Skeletal muscle satellite cell (primary cell): ENCODE data around the gene ZNHIT3. TPM values are rescaled to one million over a fixed set of nuclear protein-coding genes. Genes with fewer than 3 reads are reported as not detected.

Source experiments
- H3K27me3 ChIP-seq: 2 replicates; pipeline ENCODE4 v1.7.0; 2013; ENCODE audit warnings: low read length; ENCODE audit not compliant: control insufficient read depth, insufficient read depth
- H3K36me3 ChIP-seq: 2 replicates; pipeline ENCODE4 v1.7.0; 2013; ENCODE audit warnings: mild to moderate bottlenecking, control low read depth, low read length; ENCODE audit not compliant: insufficient read depth
- H3K4me1 ChIP-seq: 2 replicates; pipeline ENCODE4 v1.7.0; 2013; ENCODE audit warnings: low read length; ENCODE audit not compliant: control insufficient read depth, insufficient read depth
- H3K4me2 ChIP-seq: 2 replicates; pipeline ENCODE4 v1.7.0; 2013; ENCODE audit warnings: mild to moderate bottlenecking, low read length
- H3K4me3 ChIP-seq: 2 replicates; pipeline ENCODE4 v1.7.0; 2013; ENCODE audit warnings: low read length
- H3K9ac ChIP-seq: 2 replicates; pipeline ENCODE4 v1.7.0; 2013; ENCODE audit warnings: mild to moderate bottlenecking, low read depth, low read length, moderate library complexity
- H3K9me3 ChIP-seq: replicated peaks from 2 replicates; pipeline ENCODE4 v1.7.0; 2013; ENCODE audit warnings: mild to moderate bottlenecking, control low read depth, low read length
- small RNA-seq: library from RNA; depleted of rRNA; stranded (forward); fragments of <200 nt; gene quantifications from one replicate; pipeline ENCODE3, GENCODE V24; 2012

ZNHIT3 gene

GRCh38 chr17:36542755-36543154 lies 56.3 kb downstream of the ZNHIT3 start:
- Histone ChIP-seq H3K4me3 (no peak overlapping the region), H3K27me3 (no peaks in the 10 kb centered on the region)

GRCh38 chr17:36544044-36544306 lies 57.5 kb downstream of the ZNHIT3 start:
- peak overlapping the region; percentile 95 for H3K4me3 ChIP-seq
- peaks cover 17% of the 10 kb centered on the region for H3K4me1 ChIP-seq

More at GRCh38 chr17:36542755-36543154, 56.3 kb downstream of the ZNHIT3 start:
- no peak overlapping the region for H3K4me2 ChIP-seq
- peaks cover 12% of the 10 kb centered on the region for H3K4me1 ChIP-seq
- H3K36me3 ChIP-seq = peaks cover 15% of the 10 kb centered on the region
- no peak overlapping the region for H3K9ac ChIP-seq
- H3K9me3 ChIP-seq = no peaks in the 10 kb centered on the region

GRCh38 chr17:36544307-36545076 lies 58.0 kb downstream of the ZNHIT3 start, which contains the start of gene GGNBP2:
Gene GGNBP2, plus strand, starts transcription at chr17:36544919. Its CDS starts 806 bp downstream, at chr17:36545725.
- peak within 1 kb of the TSS; percentile 95 for H3K4me3 ChIP-seq
- H3K4me1 ChIP-seq = peaks cover 17% of the 10 kb centered on the region
- H3K27me3 ChIP-seq = no peaks in the 10 kb centered on the region
- peak within 1 kb of the TSS; percentile 89 for H3K4me2 ChIP-seq
- no peaks in the 10 kb centered on the region for H3K9me3 ChIP-seq
- peak within 1 kb of the TSS; percentile 100 for H3K9ac ChIP-seq
- peaks cover 12% of the 10 kb centered on the region for H3K36me3 ChIP-seq

More at GRCh38 chr17:36544044-36544306, 57.5 kb downstream of the ZNHIT3 start:
- Histone ChIP-seq H3K9ac (peak overlapping the region; percentile 100), H3K9me3 (no peaks in the 10 kb centered on the region), H3K27me3 (no peaks in the 10 kb centered on the region), H3K36me3 (peaks cover 10% of the 10 kb centered on the region), H3K4me2 (peak overlapping the region; percentile 89)

- H3K4me1 ChIP-seq = peaks cover 17% of the 10 kb centered on the region
- peaks cover 14% of the 10 kb centered on the region for H3K36me3 ChIP-seq
- no peaks in the 10 kb centered on the region for H3K27me3 ChIP-seq
- peak overlapping the region; percentile 77 for H3K4me2 ChIP-seq
- H3K9ac ChIP-seq = peak overlapping the region; percentile 100
- H3K4me3 ChIP-seq = peak overlapping the region; percentile 95
- H3K9me3 ChIP-seq = no peaks in the 10 kb centered on the region
Observed at GRCh38 chr17:36545077-36545464, 58.6 kb downstream of the ZNHIT3 start.

Small RNA genes lying within 50 kb of the gene (small RNA-seq; reads per million reads assigned to genes)
- gene RNA5SP439 = not detected
